DOHH2 (cell line): ENCODE measurements around the gene SMAD3.

Experiments
- CTCF ChIP-seq: fragments of 200-600 bp; sonication (generic); IDR thresholded peaks from one replicate; pipeline ENCODE4 v1.5.1; 2014; ENCODE audit warnings: antibody characterized with exemption, mild to moderate bottlenecking, low read depth, low read length; ENCODE audit not compliant: poor library complexity, severe bottlenecking
- EZH2phosphoT487 ChIP-seq: fragments of 200-600 bp; sonication (generic); IDR thresholded peaks from 2 replicates; pipeline ENCODE4 v1.6.1; 2017; ENCODE audit warnings: borderline replicate concordance, mild to moderate bottlenecking, antibody characterized with exemption, low read length, moderate library complexity, mixed read lengths

- TF ChIP-seq CTCF = no peak
- TF ChIP-seq EZH2phosphoT487 = no peak
Observed at GRCh38 chr15:67067930-67068551, 2.6 kb downstream of the SMAD3 start.
